ENCODE results near the gene TRPV6.

The TRPV6 gene

GRCh38 chr7:142859411-142859810 lies 26.1 kb downstream of the TRPV6 start:
- Histone ChIP-seq H3K27ac (ENCODE audit: low read depth, low read length) (no peak overlapping the region), H3K36me3 (ENCODE audit: control insufficient read depth, insufficient read depth, low read length) (no peaks in the 10 kb centered on the region), H3K4me3 (ENCODE audit: low read length) (no peak overlapping the region), H3K4me1 (ENCODE audit: control insufficient read depth, insufficient read depth, low read length) (peaks cover 3% of the 10 kb centered on the region), H3K27me3 (ENCODE audit: control insufficient read depth, insufficient read depth, low read length) (no peaks in the 10 kb centered on the region), H3K9ac (ENCODE audit: low read length) (no peak overlapping the region)

GRCh38 chr7:142857625-142858024 lies 27.9 kb downstream of the TRPV6 start:
- H3K4me3 ChIP-seq (ENCODE audit: low read length): no peak overlapping the region

GRCh38 chr7:142856565-142857245 lies 28.8 kb downstream of the TRPV6 start:
- no peak overlapping the region for H3K27ac ChIP-seq (ENCODE audit: low read depth, low read length)
- H3K9ac ChIP-seq (ENCODE audit: low read length): no peak overlapping the region
- H3K36me3 ChIP-seq (ENCODE audit: control insufficient read depth, insufficient read depth, low read length): no peaks in the 10 kb centered on the region

More at GRCh38 chr7:142857625-142858024, 27.9 kb downstream of the TRPV6 start:
- Histone ChIP-seq H3K27me3 (ENCODE audit: control insufficient read depth, insufficient read depth, low read length) (no peaks in the 10 kb centered on the region), H3K27ac (ENCODE audit: low read depth, low read length) (no peak overlapping the region), H3K36me3 (ENCODE audit: control insufficient read depth, insufficient read depth, low read length) (no peaks in the 10 kb centered on the region), H3K9ac (ENCODE audit: low read length) (no peak overlapping the region), H3K4me1 (ENCODE audit: control insufficient read depth, insufficient read depth, low read length) (peaks cover 3% of the 10 kb centered on the region)

GRCh38 chr7:142855756-142856564 lies 29.6 kb downstream of the TRPV6 start:
- Histone ChIP-seq H3K4me1 (ENCODE audit: control insufficient read depth, insufficient read depth, low read length) (peaks cover 3% of the 10 kb centered on the region), H3K27ac (ENCODE audit: low read depth, low read length) (no peak overlapping the region), H3K4me3 (ENCODE audit: low read length) (peak overlapping the region; percentile 45), H3K36me3 (ENCODE audit: control insufficient read depth, insufficient read depth, low read length) (no peaks in the 10 kb centered on the region), H3K27me3 (ENCODE audit: control insufficient read depth, insufficient read depth, low read length) (no peaks in the 10 kb centered on the region), H3K9ac (ENCODE audit: low read length) (no peak overlapping the region)

More at GRCh38 chr7:142856565-142857245, 28.8 kb downstream of the TRPV6 start:
- Histone ChIP-seq H3K4me1 (ENCODE audit: control insufficient read depth, insufficient read depth, low read length) (peaks cover 3% of the 10 kb centered on the region), H3K27me3 (ENCODE audit: control insufficient read depth, insufficient read depth, low read length) (no peaks in the 10 kb centered on the region), H3K4me3 (ENCODE audit: low read length) (no peak overlapping the region)

GRCh38 chr7:142855114-142855743 lies 30.3 kb downstream of the TRPV6 start:
- no peak overlapping the region for H3K9ac ChIP-seq (ENCODE audit: low read length)
- no peaks in the 10 kb centered on the region for H3K36me3 ChIP-seq (ENCODE audit: control insufficient read depth, insufficient read depth, low read length)
- H3K27me3 ChIP-seq (ENCODE audit: control insufficient read depth, insufficient read depth, low read length): no peaks in the 10 kb centered on the region
- peak overlapping the region; percentile 45 for H3K4me3 ChIP-seq (ENCODE audit: low read length)
- peaks cover 3% of the 10 kb centered on the region for H3K4me1 ChIP-seq (ENCODE audit: control insufficient read depth, insufficient read depth, low read length)
- no peak overlapping the region for H3K27ac ChIP-seq (ENCODE audit: low read depth, low read length)

- Histone ChIP-seq H3K27me3 (ENCODE audit: control insufficient read depth, insufficient read depth, low read length) (no peaks in the 10 kb centered on the region), H3K9ac (ENCODE audit: low read length) (peak within 1 kb of the TSS; percentile 25), H3K4me3 (ENCODE audit: low read length) (peak within 1 kb of the TSS; percentile 88), H3K4me1 (ENCODE audit: control insufficient read depth, insufficient read depth, low read length) (peaks cover under 1% of the 10 kb centered on the region), H3K36me3 (ENCODE audit: control insufficient read depth, insufficient read depth, low read length) (no peaks in the 10 kb centered on the region), H3K27ac (ENCODE audit: low read depth, low read length) (no peak within 1 kb of the TSS)
Observed at GRCh38 chr7:142854372-142855113, 31.0 kb downstream of the TRPV6 start, which contains the start of gene EPHB6. Gene EPHB6 (plus strand): TSS chr7:142855076. CDS start chr7:142863228, 8,152 bp downstream.

- peak overlapping the region; percentile 25 for H3K9ac ChIP-seq (ENCODE audit: low read length)
- H3K36me3 ChIP-seq (ENCODE audit: control insufficient read depth, insufficient read depth, low read length): no peaks in the 10 kb centered on the region
- H3K4me1 ChIP-seq (ENCODE audit: control insufficient read depth, insufficient read depth, low read length): no peaks in the 10 kb centered on the region
- H3K27me3 ChIP-seq (ENCODE audit: control insufficient read depth, insufficient read depth, low read length): no peaks in the 10 kb centered on the region
- peak overlapping the region; percentile 88 for H3K4me3 ChIP-seq (ENCODE audit: low read length)
- H3K27ac ChIP-seq (ENCODE audit: low read depth, low read length): no peak overlapping the region
Observed at GRCh38 chr7:142853739-142854371, 31.7 kb downstream of the TRPV6 start.

GRCh38 chr7:142851919-142852318 lies 33.6 kb downstream of the TRPV6 start:
- no peaks in the 10 kb centered on the region for H3K4me1 ChIP-seq (ENCODE audit: control insufficient read depth, insufficient read depth, low read length)
- H3K36me3 ChIP-seq (ENCODE audit: control insufficient read depth, insufficient read depth, low read length): no peaks in the 10 kb centered on the region
- no peak overlapping the region for H3K9ac ChIP-seq (ENCODE audit: low read length)
- H3K27ac ChIP-seq (ENCODE audit: low read depth, low read length): no peak overlapping the region
- no peak overlapping the region for H3K4me3 ChIP-seq (ENCODE audit: low read length)
- no peaks in the 10 kb centered on the region for H3K27me3 ChIP-seq (ENCODE audit: control insufficient read depth, insufficient read depth, low read length)

GRCh38 chr7:142851269-142851668 lies 34.3 kb downstream of the TRPV6 start:
- Histone ChIP-seq H3K36me3 (ENCODE audit: control insufficient read depth, insufficient read depth, low read length) (no peaks in the 10 kb centered on the region), H3K27ac (ENCODE audit: low read depth, low read length) (no peak overlapping the region), H3K4me3 (ENCODE audit: low read length) (no peak overlapping the region), H3K9ac (ENCODE audit: low read length) (no peak overlapping the region), H3K4me1 (ENCODE audit: control insufficient read depth, insufficient read depth, low read length) (no peaks in the 10 kb centered on the region), H3K27me3 (ENCODE audit: control insufficient read depth, insufficient read depth, low read length) (no peaks in the 10 kb centered on the region)

GRCh38 chr7:142847353-142847752 lies 38.2 kb downstream of the TRPV6 start:
- no peaks in the 10 kb centered on the region for H3K36me3 ChIP-seq (ENCODE audit: control insufficient read depth, insufficient read depth, low read length)
- no peak overlapping the region for H3K9ac ChIP-seq (ENCODE audit: low read length)

GRCh38 chr7:142842251-142842766 lies 43.2 kb downstream of the TRPV6 start:
- Histone ChIP-seq H3K9ac (ENCODE audit: low read length) (no peak overlapping the region), H3K27me3 (ENCODE audit: control insufficient read depth, insufficient read depth, low read length) (no peaks in the 10 kb centered on the region), H3K27ac (ENCODE audit: low read depth, low read length) (no peak overlapping the region), H3K4me3 (ENCODE audit: low read length) (no peak overlapping the region), H3K36me3 (ENCODE audit: control insufficient read depth, insufficient read depth, low read length) (no peaks in the 10 kb centered on the region), H3K4me1 (ENCODE audit: control insufficient read depth, insufficient read depth, low read length) (no peaks in the 10 kb centered on the region)

More at GRCh38 chr7:142847353-142847752, 38.2 kb downstream of the TRPV6 start:
- Histone ChIP-seq H3K4me1 (ENCODE audit: control insufficient read depth, insufficient read depth, low read length) (no peaks in the 10 kb centered on the region), H3K4me3 (ENCODE audit: low read length) (no peak overlapping the region), H3K27ac (ENCODE audit: low read depth, low read length) (no peak overlapping the region), H3K27me3 (ENCODE audit: control insufficient read depth, insufficient read depth, low read length) (no peaks in the 10 kb centered on the region)

Measured in rectal smooth muscle tissue (tissue), 1 donor.